ENCODE data around the gene SMG6.

The SMG6 gene

GRCh38 chr17:2068031-2068518, 235.5 kb downstream of the SMG6 start:
- H3K4me1 ChIP-seq (ENCODE audit: control insufficient read depth, insufficient read depth, low read length): peaks cover 6% of the 10 kb centered on the region
- H3K9me3 ChIP-seq (ENCODE audit: control insufficient read depth, insufficient read depth, low read length): no peaks in the 10 kb centered on the region
- H3K9ac ChIP-seq (ENCODE audit: low read depth, low read length): no peak overlapping the region
- no peaks in the 10 kb centered on the region for H3K27me3 ChIP-seq (ENCODE audit: control insufficient read depth, insufficient read depth, low read length)
- H3K36me3 ChIP-seq (ENCODE audit: control insufficient read depth, insufficient read depth, low read length): peaks cover 9% of the 10 kb centered on the region
- no peak overlapping the region for H3K4me3 ChIP-seq (ENCODE audit: low read depth, low read length)

GRCh38 chr17:2067608-2068024, 236.0 kb downstream of the SMG6 start:
- peaks cover 9% of the 10 kb centered on the region for H3K36me3 ChIP-seq (ENCODE audit: control insufficient read depth, insufficient read depth, low read length)
- no peak overlapping the region for H3K4me3 ChIP-seq (ENCODE audit: low read depth, low read length)
- H3K27me3 ChIP-seq (ENCODE audit: control insufficient read depth, insufficient read depth, low read length): no peaks in the 10 kb centered on the region
- no peaks in the 10 kb centered on the region for H3K9me3 ChIP-seq (ENCODE audit: control insufficient read depth, insufficient read depth, low read length)
- H3K9ac ChIP-seq (ENCODE audit: low read depth, low read length): no peak overlapping the region
- peaks cover 10% of the 10 kb centered on the region for H3K4me1 ChIP-seq (ENCODE audit: control insufficient read depth, insufficient read depth, low read length)

GRCh38 chr17:2067048-2067561, 236.5 kb downstream of the SMG6 start:
- Histone ChIP-seq H3K4me3 (ENCODE audit: low read depth, low read length) (no peak overlapping the region), H3K9ac (ENCODE audit: low read depth, low read length) (no peak overlapping the region), H3K4me1 (ENCODE audit: control insufficient read depth, insufficient read depth, low read length) (peaks cover 13% of the 10 kb centered on the region), H3K27me3 (ENCODE audit: control insufficient read depth, insufficient read depth, low read length) (no peaks in the 10 kb centered on the region), H3K9me3 (ENCODE audit: control insufficient read depth, insufficient read depth, low read length) (no peaks in the 10 kb centered on the region), H3K36me3 (ENCODE audit: control insufficient read depth, insufficient read depth, low read length) (peaks cover 9% of the 10 kb centered on the region)

GRCh38 chr17:2065949-2066400, 237.6 kb downstream of the SMG6 start:
- Histone ChIP-seq H3K27me3 (ENCODE audit: control insufficient read depth, insufficient read depth, low read length) (no peaks in the 10 kb centered on the region), H3K36me3 (ENCODE audit: control insufficient read depth, insufficient read depth, low read length) (peaks cover 5% of the 10 kb centered on the region), H3K9me3 (ENCODE audit: control insufficient read depth, insufficient read depth, low read length) (no peaks in the 10 kb centered on the region), H3K4me3 (ENCODE audit: low read depth, low read length) (no peak overlapping the region), H3K9ac (ENCODE audit: low read depth, low read length) (no peak overlapping the region), H3K4me1 (ENCODE audit: control insufficient read depth, insufficient read depth, low read length) (peaks cover 13% of the 10 kb centered on the region)

- no peak overlapping the region for H3K4me3 ChIP-seq (ENCODE audit: low read depth, low read length)
- peaks cover 2% of the 10 kb centered on the region for H3K27me3 ChIP-seq (ENCODE audit: control insufficient read depth, insufficient read depth, low read length)
- H3K36me3 ChIP-seq (ENCODE audit: control insufficient read depth, insufficient read depth, low read length): peaks cover 5% of the 10 kb centered on the region
- peaks cover 13% of the 10 kb centered on the region for H3K4me1 ChIP-seq (ENCODE audit: control insufficient read depth, insufficient read depth, low read length)
- no peak overlapping the region for H3K9ac ChIP-seq (ENCODE audit: low read depth, low read length)
- H3K9me3 ChIP-seq (ENCODE audit: control insufficient read depth, insufficient read depth, low read length): no peaks in the 10 kb centered on the region
Observed at GRCh38 chr17:2064980-2065785, 238.4 kb downstream of the SMG6 start.

- Histone ChIP-seq H3K9ac (ENCODE audit: low read depth, low read length) (no peak overlapping the region), H3K36me3 (ENCODE audit: control insufficient read depth, insufficient read depth, low read length) (peaks cover 5% of the 10 kb centered on the region), H3K27me3 (ENCODE audit: control insufficient read depth, insufficient read depth, low read length) (peaks cover 6% of the 10 kb centered on the region), H3K9me3 (ENCODE audit: control insufficient read depth, insufficient read depth, low read length) (no peaks in the 10 kb centered on the region), H3K4me1 (ENCODE audit: control insufficient read depth, insufficient read depth, low read length) (peaks cover 13% of the 10 kb centered on the region), H3K4me3 (ENCODE audit: low read depth, low read length) (no peak overlapping the region)
Observed at GRCh38 chr17:2064520-2064971, 239.0 kb downstream of the SMG6 start.

- Histone ChIP-seq H3K9ac (ENCODE audit: low read depth, low read length) (no peak overlapping the region), H3K9me3 (ENCODE audit: control insufficient read depth, insufficient read depth, low read length) (no peaks in the 10 kb centered on the region), H3K27me3 (ENCODE audit: control insufficient read depth, insufficient read depth, low read length) (peaks cover 6% of the 10 kb centered on the region), H3K4me1 (ENCODE audit: control insufficient read depth, insufficient read depth, low read length) (peaks cover 13% of the 10 kb centered on the region), H3K4me3 (ENCODE audit: low read depth, low read length) (no peak overlapping the region), H3K36me3 (ENCODE audit: control insufficient read depth, insufficient read depth, low read length) (peaks cover 5% of the 10 kb centered on the region)
Observed at GRCh38 chr17:2064147-2064489, 239.5 kb downstream of the SMG6 start.

GRCh38 chr17:2063261-2064146, 240.1 kb downstream of the SMG6 start:
- Histone ChIP-seq H3K36me3 (ENCODE audit: control insufficient read depth, insufficient read depth, low read length) (peaks cover 5% of the 10 kb centered on the region), H3K4me3 (ENCODE audit: low read depth, low read length) (no peak overlapping the region), H3K9me3 (ENCODE audit: control insufficient read depth, insufficient read depth, low read length) (no peaks in the 10 kb centered on the region), H3K27me3 (ENCODE audit: control insufficient read depth, insufficient read depth, low read length) (peaks cover 6% of the 10 kb centered on the region), H3K4me1 (ENCODE audit: control insufficient read depth, insufficient read depth, low read length) (peaks cover 13% of the 10 kb centered on the region), H3K9ac (ENCODE audit: low read depth, low read length) (no peak overlapping the region)

GRCh38 chr17:2062571-2063183, 240.9 kb downstream of the SMG6 start:
- H3K9me3 ChIP-seq (ENCODE audit: control insufficient read depth, insufficient read depth, low read length): no peaks in the 10 kb centered on the region
- no peak overlapping the region for H3K9ac ChIP-seq (ENCODE audit: low read depth, low read length)
- no peak overlapping the region for H3K4me3 ChIP-seq (ENCODE audit: low read depth, low read length)
- H3K27me3 ChIP-seq (ENCODE audit: control insufficient read depth, insufficient read depth, low read length): peaks cover 14% of the 10 kb centered on the region
- H3K36me3 ChIP-seq (ENCODE audit: control insufficient read depth, insufficient read depth, low read length): peaks cover 5% of the 10 kb centered on the region
- H3K4me1 ChIP-seq (ENCODE audit: control insufficient read depth, insufficient read depth, low read length): peaks cover 13% of the 10 kb centered on the region

GRCh38 chr17:2061441-2061958, 242.1 kb downstream of the SMG6 start:
- peaks cover 18% of the 10 kb centered on the region for H3K27me3 ChIP-seq (ENCODE audit: control insufficient read depth, insufficient read depth, low read length)
- H3K36me3 ChIP-seq (ENCODE audit: control insufficient read depth, insufficient read depth, low read length): peaks cover 5% of the 10 kb centered on the region
- H3K4me1 ChIP-seq (ENCODE audit: control insufficient read depth, insufficient read depth, low read length): peaks cover 13% of the 10 kb centered on the region
- H3K4me3 ChIP-seq (ENCODE audit: low read depth, low read length): no peak overlapping the region
- no peak overlapping the region for H3K9ac ChIP-seq (ENCODE audit: low read depth, low read length)
- H3K9me3 ChIP-seq (ENCODE audit: control insufficient read depth, insufficient read depth, low read length): no peaks in the 10 kb centered on the region

All from iPS-15b (cell line).